ENCODE data around the gene FAM76B. TPM values are rescaled to one million over a fixed set of nuclear protein-coding genes. Genes with fewer than 3 reads are reported as not detected.

FAM76B gene
- total and polyA plus RNA-seq, 9 donors: 16.7 to 31.7 (median 21.8) TPM

GRCh38 chr11:95732930-95733602 lies 56.5 kb downstream of the FAM76B start:
- no peak overlapping the region for H3K27ac ChIP-seq
- intact Hi-C loops (cut with DNase I): no loop called here
- H3K27me3 ChIP-seq: no peaks in the 10 kb centered on the region
- no peaks in the 10 kb centered on the region for H3K36me3 ChIP-seq
- H3K4me3 ChIP-seq: no peak overlapping the region
- H3K9me3 ChIP-seq: no peaks in the 10 kb centered on the region
- peaks cover 3% of the 10 kb centered on the region for H3K4me1 ChIP-seq (ENCODE audit: insufficient read depth)
- DNase-seq: no peak
- TF ChIP-seq CTCF (IDR thresholded peaks at IDR 0.05) (no peak), POLR2A (IDR thresholded peaks at IDR 0.05) (no peak), EP300 (IDR thresholded peaks at IDR 0.05) (no peak)
- WGBS, 3 donors: 64 to 70% (median 68%) methylated on average over 2 of the region's 2 CpGs

GRCh38 chr11:95729462-95729861 lies 60.1 kb downstream of the FAM76B start:
- H3K27ac ChIP-seq: no peak overlapping the region
- WGBS, 3 donors: 89 to 94% (median 91%) methylated on average over 6 of the region's 6 CpGs
- no peaks in the 10 kb centered on the region for H3K36me3 ChIP-seq
- no peak overlapping the region for H3K4me3 ChIP-seq
- TF ChIP-seq EP300 (IDR thresholded peaks at IDR 0.05): no peak
- TF ChIP-seq POLR2A (IDR thresholded peaks at IDR 0.05): no peak
- no peak for TF ChIP-seq CTCF (IDR thresholded peaks at IDR 0.05)
- DNase-seq: no peak
- H3K9me3 ChIP-seq: no peaks in the 10 kb centered on the region
- intact Hi-C loops (cut with DNase I): no loop called here
- peaks cover 3% of the 10 kb centered on the region for H3K4me1 ChIP-seq (ENCODE audit: insufficient read depth)
- no peaks in the 10 kb centered on the region for H3K27me3 ChIP-seq

GRCh38 chr11:95728790-95729189 lies 60.8 kb downstream of the FAM76B start:
- Histone ChIP-seq H3K4me3 (no peak overlapping the region), H3K27me3 (no peaks in the 10 kb centered on the region), H3K27ac (no peak overlapping the region), H3K36me3 (no peaks in the 10 kb centered on the region), H3K4me1 (ENCODE audit: insufficient read depth) (peaks cover 2% of the 10 kb centered on the region), H3K9me3 (no peaks in the 10 kb centered on the region)
- no peak for DNase-seq
- intact Hi-C loops (cut with DNase I): no loop called here
- no peak for TF ChIP-seq EP300 (IDR thresholded peaks at IDR 0.05)
- 96 to 98% (median 97%) methylated on average over 2 of the region's 2 CpGs for WGBS, 3 donors

GRCh38 chr11:95728094-95728493 lies 61.5 kb downstream of the FAM76B start:
- DNase-seq: no peak
- Histone ChIP-seq H3K36me3 (no peaks in the 10 kb centered on the region), H3K4me3 (no peak overlapping the region), H3K27ac (no peak overlapping the region), H3K9me3 (no peaks in the 10 kb centered on the region), H3K4me1 (ENCODE audit: insufficient read depth) (no peaks in the 10 kb centered on the region), H3K27me3 (no peaks in the 10 kb centered on the region)
- no peak for TF ChIP-seq CTCF (IDR thresholded peaks at IDR 0.05)
- intact Hi-C loops (cut with DNase I): no loop called here

GRCh38 chr11:95727620-95728019 lies 62.0 kb downstream of the FAM76B start:
- H3K9me3 ChIP-seq: no peaks in the 10 kb centered on the region
- H3K27ac ChIP-seq: no peak overlapping the region
- H3K36me3 ChIP-seq: no peaks in the 10 kb centered on the region
- H3K27me3 ChIP-seq: no peaks in the 10 kb centered on the region
- TF ChIP-seq EP300 (IDR thresholded peaks at IDR 0.05) (no peak), CTCF (IDR thresholded peaks at IDR 0.05) (no peak), POLR2A (IDR thresholded peaks at IDR 0.05) (no peak)
- 71 to 79% (median 72%) methylated on average over 6 of the region's 6 CpGs for WGBS, 3 donors
- intact Hi-C loops (cut with DNase I): no loop called here
- H3K4me3 ChIP-seq: no peak overlapping the region
- H3K4me1 ChIP-seq (ENCODE audit: insufficient read depth): no peaks in the 10 kb centered on the region
- DNase-seq: no peak
